GM08714 (cell line): Measurements from ENCODE around the gene MSI2.

Source experiments
- H3K4me3 ChIP-seq: fragments of 200-500 bp; sonication (Bioruptor generic); 2 replicates; pipeline ENCODE4 v1.5.1; 2014; ENCODE audit warnings: mild to moderate bottlenecking, low read length, inconsistent platforms
- ZNF274 ChIP-seq: IDR thresholded peaks from 2 replicates; pipeline ENCODE4 v1.6.1; 2012; ENCODE audit warnings: mild to moderate bottlenecking, low read depth, low read length

The MSI2 gene

GRCh38 chr17:57391076-57391825 is 134.9 kb downstream of the MSI2 start:
- H3K4me3 ChIP-seq = no peak overlapping the region
- TF ChIP-seq ZNF274 = no peak

GRCh38 chr17:57391857-57392471 is 135.6 kb downstream of the MSI2 start:
- no peak for TF ChIP-seq ZNF274
- no peak overlapping the region for H3K4me3 ChIP-seq

GRCh38 chr17:57393368-57393767 is 137.0 kb downstream of the MSI2 start:
- no peak overlapping the region for H3K4me3 ChIP-seq
- no peak for TF ChIP-seq ZNF274

GRCh38 chr17:57394375-57394774 is 138.1 kb downstream of the MSI2 start:
- no peak for TF ChIP-seq ZNF274
- no peak overlapping the region for H3K4me3 ChIP-seq

- no peak for TF ChIP-seq ZNF274
- H3K4me3 ChIP-seq = no peak overlapping the region
These were observed 139.5 kb downstream of the MSI2 start for GRCh38 chr17:57395721-57396321.

GRCh38 chr17:57396511-57396921 is 140.2 kb downstream of the MSI2 start:
- no peak for TF ChIP-seq ZNF274
- no peak overlapping the region for H3K4me3 ChIP-seq

- H3K4me3 ChIP-seq = no peak overlapping the region
- TF ChIP-seq ZNF274 = no peak
These were observed 141.1 kb downstream of the MSI2 start for GRCh38 chr17:57397402-57397801.

GRCh38 chr17:57399690-57400089 is 143.4 kb downstream of the MSI2 start:
- no peak for TF ChIP-seq ZNF274
- H3K4me3 ChIP-seq = no peak overlapping the region

- TF ChIP-seq ZNF274 = no peak
- H3K4me3 ChIP-seq = no peak overlapping the region
These were observed 144.3 kb downstream of the MSI2 start for GRCh38 chr17:57400648-57401047.

- TF ChIP-seq ZNF274 = no peak
- H3K4me3 ChIP-seq = no peak overlapping the region
These were observed 145.5 kb downstream of the MSI2 start for GRCh38 chr17:57401556-57402488.

GRCh38 chr17:57402681-57403180 is 146.4 kb downstream of the MSI2 start:
- no peak overlapping the region for H3K4me3 ChIP-seq
- TF ChIP-seq ZNF274 = no peak

- no peak overlapping the region for H3K4me3 ChIP-seq
These were observed 146.9 kb downstream of the MSI2 start for GRCh38 chr17:57403236-57403635.

GRCh38 chr17:57404073-57404472 is 147.8 kb downstream of the MSI2 start:
- H3K4me3 ChIP-seq = no peak overlapping the region
- no peak for TF ChIP-seq ZNF274

More at GRCh38 chr17:57403236-57403635, 146.9 kb downstream of the MSI2 start:
- no peak for TF ChIP-seq ZNF274

GRCh38 chr17:57404795-57405490 is 148.6 kb downstream of the MSI2 start:
- H3K4me3 ChIP-seq = no peak overlapping the region
- TF ChIP-seq ZNF274 = no peak
